WTC11 (cell line): ENCODE results near the gene PHYHD1.

Experiments
- CTCF ChIP-seq: fragments of 200-600 bp; IDR thresholded peaks from 2 replicates; pipeline ENCODE4 v1.8.0; 2022; ENCODE audit warnings: antibody characterized with exemption
- JUN ChIP-seq: sonication (generic); formaldehyde crosslinking; IDR thresholded peaks from 2 replicates; pipeline ENCODE4 v1.8.0; 2023; ENCODE audit warnings: mild to moderate bottlenecking, missing genetic modification reagents
- SP1 ChIP-seq: sonication (generic); formaldehyde crosslinking; conservative IDR thresholded peaks from 2 replicates; pipeline ENCODE4 v1.8.1; 2022; ENCODE audit warnings: missing genetic modification reagents
- TEAD4 ChIP-seq: sonication (generic); formaldehyde crosslinking; IDR thresholded peaks from 2 replicates; pipeline ENCODE4 v1.8.0; 2022; ENCODE audit warnings: mild to moderate bottlenecking, missing genetic modification reagents
- USF1 ChIP-seq: sonication (generic); formaldehyde crosslinking; IDR thresholded peaks from 2 replicates; pipeline ENCODE4 v1.8.0; 2022; ENCODE audit warnings: mild to moderate bottlenecking, missing genetic modification reagents
- USF2 ChIP-seq: sonication (generic); formaldehyde crosslinking; IDR thresholded peaks from 2 replicates; pipeline ENCODE4 v1.8.1; 2023; ENCODE audit warnings: mild to moderate bottlenecking, missing genetic modification reagents, moderate library complexity
- ZBTB21 ChIP-seq: sonication (generic); formaldehyde crosslinking; IDR thresholded peaks from 2 replicates; pipeline ENCODE4 v1.8.1; 2023; ENCODE audit warnings: mild to moderate bottlenecking, missing genetic modification reagents, borderline replicate concordance
- ZBTB43 ChIP-seq: sonication (generic); formaldehyde crosslinking; IDR thresholded peaks from 2 replicates; pipeline ENCODE4 v1.8.1; 2023; ENCODE audit warnings: mild to moderate bottlenecking, missing genetic modification reagents

- TF ChIP-seq CTCF (no peak), TEAD4 (no peak), USF1 (CRISPR knock-in tag) (no peak), SP1 (CRISPR knock-in tag) (no peak), USF2 (CRISPR knock-in tag) (no peak), ZBTB21 (CRISPR knock-in tag) (no peak), ZBTB43 (CRISPR knock-in tag) (no peak), JUN (no peak)
These were observed 28.4 kb upstream of the PHYHD1 start for GRCh38 chr9:128892221-128892921.
